Measurements from ENCODE around the gene TERF2IP.

Gene TERF2IP, protein sequence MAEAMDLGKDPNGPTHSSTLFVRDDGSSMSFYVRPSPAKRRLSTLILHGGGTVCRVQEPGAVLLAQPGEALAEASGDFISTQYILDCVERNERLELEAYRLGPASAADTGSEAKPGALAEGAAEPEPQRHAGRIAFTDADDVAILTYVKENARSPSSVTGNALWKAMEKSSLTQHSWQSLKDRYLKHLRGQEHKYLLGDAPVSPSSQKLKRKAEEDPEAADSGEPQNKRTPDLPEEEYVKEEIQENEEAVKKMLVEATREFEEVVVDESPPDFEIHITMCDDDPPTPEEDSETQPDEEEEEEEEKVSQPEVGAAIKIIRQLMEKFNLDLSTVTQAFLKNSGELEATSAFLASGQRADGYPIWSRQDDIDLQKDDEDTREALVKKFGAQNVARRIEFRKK

GRCh38 chr16:75647492-75648264 is at the start of gene TERF2IP, which contains the start of gene KARS1:
TSS of gene TERF2IP (plus strand) at chr16:75647773. CDS start at chr16:75647883, 110 bp downstream.
TSS of gene KARS1 (minus strand) at chr16:75647665. CDS start at chr16:75647639, 26 bp downstream.
- peaks cover 7% of the 10 kb centered on the region for H3K4me1 ChIP-seq (ENCODE audit: control insufficient read depth, insufficient read depth, low read length)
- H3K4me3 ChIP-seq (ENCODE audit: low read depth, low read length), result peak within 1 kb of the TSS; percentile 88
- H3K27ac ChIP-seq (ENCODE audit: extremely low read depth, low read depth, low read length), result peak within 1 kb of the TSS; percentile 88
- H3K36me3 ChIP-seq (ENCODE audit: control insufficient read depth in 2 of 2, insufficient read depth in 1 of 2, low read length in 2 of 2), result peaks cover 12 to 28% of the 10 kb centered on the region in 2 experiments
- POLR2A ChIA-PET, result interaction anchor here (0.7 to 2.9 kb wide), 21 partner anchors 8 to 663 kb away, joined by 3 to 30 read pairs (median 4); partner anchors contain the start of genes ADAT1, CFDP1, GABARAPL2 and TMEM170A
- CTCF ChIA-PET, result interaction anchor here (0.6 to 1.0 kb wide), 3 partner anchors 26 to 123 kb away, joined by 3 to 4 read pairs (median 3); no protein-coding TSS in a partner anchor
- H3K9me3 ChIP-seq (ENCODE audit: control insufficient read depth, insufficient read depth, low read depth, low read length), result no peaks in the 10 kb centered on the region
- TF ChIP-seq ZNF362 (tag by site-specific recombination; IDR thresholded peaks at IDR 0.05), result no peak
- TF ChIP-seq SP7 (tag by site-specific recombination; IDR thresholded peaks at IDR 0.05), result peak; percentile 45; the same call in 1 of the 2 replicates
- peak; percentile 70 for TF ChIP-seq ZFP69B (tag by site-specific recombination; IDR thresholded peaks at IDR 0.05)
- peak; percentile 91 for TF ChIP-seq ZBTB17 (tag by site-specific recombination; IDR thresholded peaks at IDR 0.05)
- TF ChIP-seq, protein P1, sequence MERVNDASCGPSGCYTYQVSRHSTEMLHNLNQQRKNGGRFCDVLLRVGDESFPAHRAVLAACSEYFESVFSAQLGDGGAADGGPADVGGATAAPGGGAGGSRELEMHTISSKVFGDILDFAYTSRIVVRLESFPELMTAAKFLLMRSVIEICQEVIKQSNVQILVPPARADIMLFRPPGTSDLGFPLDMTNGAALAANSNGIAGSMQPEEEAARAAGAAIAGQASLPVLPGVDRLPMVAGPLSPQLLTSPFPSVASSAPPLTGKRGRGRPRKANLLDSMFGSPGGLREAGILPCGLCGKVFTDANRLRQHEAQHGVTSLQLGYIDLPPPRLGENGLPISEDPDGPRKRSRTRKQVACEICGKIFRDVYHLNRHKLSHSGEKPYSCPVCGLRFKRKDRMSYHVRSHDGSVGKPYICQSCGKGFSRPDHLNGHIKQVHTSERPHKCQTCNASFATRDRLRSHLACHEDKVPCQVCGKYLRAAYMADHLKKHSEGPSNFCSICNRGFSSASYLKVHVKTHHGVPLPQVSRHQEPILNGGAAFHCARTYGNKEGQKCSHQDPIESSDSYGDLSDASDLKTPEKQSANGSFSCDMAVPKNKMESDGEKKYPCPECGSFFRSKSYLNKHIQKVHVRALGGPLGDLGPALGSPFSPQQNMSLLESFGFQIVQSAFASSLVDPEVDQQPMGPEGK (tag by site-specific recombination; IDR thresholded peaks at IDR 0.05), result peak; percentile 6; the same call in 1 of the 2 replicates
- peak; percentile 22; the same call in 1 of the 2 replicates for TF ChIP-seq ZNF223 (tag by site-specific recombination; IDR thresholded peaks at IDR 0.05)
- TF ChIP-seq ZNF391 (tag by site-specific recombination; IDR thresholded peaks at IDR 0.05; ENCODE audit: borderline replicate concordance, low read depth), result no peak; the same call in 1 of the 2 replicates
- TF ChIP-seq YY1 (tag by site-specific recombination; IDR thresholded peaks at IDR 0.05), result peak; percentile 81
- no peak for TF ChIP-seq ZNF792 (tag by site-specific recombination; IDR thresholded peaks at IDR 0.05)
- no peak for TF ChIP-seq MYNN (tag by site-specific recombination; IDR thresholded peaks at IDR 0.05; ENCODE audit: borderline replicate concordance)
- peak; percentile 40; the same call in 1 of the 2 replicates for TF ChIP-seq KLF10 (tag by site-specific recombination; IDR thresholded peaks at IDR 0.05)
- peak; percentile 16; the same call in 1 of the 2 replicates for TF ChIP-seq ZNF513 (tag by site-specific recombination; IDR thresholded peaks at IDR 0.05)
- peak; percentile 92 for TF ChIP-seq ZNF518A (tag by site-specific recombination; conservative IDR thresholded peaks at IDR 0.05; ENCODE audit: low read depth)
- peak; percentile 71 for TF ChIP-seq KLF16 (tag by site-specific recombination; IDR thresholded peaks at IDR 0.05)
- TF ChIP-seq ZNF624 (tag by site-specific recombination; IDR thresholded peaks at IDR 0.05), result no peak
- peak; percentile 39; the same call in 1 of the 2 replicates for TF ChIP-seq ZNF600 (tag by site-specific recombination; IDR thresholded peaks at IDR 0.05)
- TF ChIP-seq ZNF521 (tag by site-specific recombination; IDR thresholded peaks at IDR 0.05), result no peak
- no peak for TF ChIP-seq ZFP3 (tag by site-specific recombination; IDR thresholded peaks at IDR 0.05; ENCODE audit: low read depth)
- TF ChIP-seq, protein P2, sequence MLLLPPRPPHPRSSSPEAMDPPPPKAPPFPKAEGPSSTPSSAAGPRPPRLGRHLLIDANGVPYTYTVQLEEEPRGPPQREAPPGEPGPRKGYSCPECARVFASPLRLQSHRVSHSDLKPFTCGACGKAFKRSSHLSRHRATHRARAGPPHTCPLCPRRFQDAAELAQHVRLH (tag by site-specific recombination; IDR thresholded peaks at IDR 0.05), result peak; percentile 76; the same call in 1 of the 2 replicates
- peak; percentile 37; the same call in 1 of the 2 replicates for TF ChIP-seq KLF1 (tag by site-specific recombination; IDR thresholded peaks at IDR 0.05)
- peak; percentile 82 for TF ChIP-seq YY2 (tag by site-specific recombination; IDR thresholded peaks at IDR 0.05)
- TF ChIP-seq ZNF426 (tag by site-specific recombination; IDR thresholded peaks at IDR 0.05), result no peak
- TF ChIP-seq ZNF121 (tag by site-specific recombination; IDR thresholded peaks at IDR 0.05), result no peak
- no peak for TF ChIP-seq ZNF558 (tag by site-specific recombination; IDR thresholded peaks at IDR 0.05)

Data from HEK293 (cell line).